HG03039 (cell line): ENCODE results near the gene ANO4.

Experiments
- ATAC-seq: cut with Tn5 transposase; IDR thresholded peaks from one replicate; pipeline ENCODE4 v1.9.1; 2021; ENCODE audit warnings: mild to moderate bottlenecking, moderate library complexity; ENCODE audit not compliant: unreplicated experiment

Gene ANO4

DNA sequence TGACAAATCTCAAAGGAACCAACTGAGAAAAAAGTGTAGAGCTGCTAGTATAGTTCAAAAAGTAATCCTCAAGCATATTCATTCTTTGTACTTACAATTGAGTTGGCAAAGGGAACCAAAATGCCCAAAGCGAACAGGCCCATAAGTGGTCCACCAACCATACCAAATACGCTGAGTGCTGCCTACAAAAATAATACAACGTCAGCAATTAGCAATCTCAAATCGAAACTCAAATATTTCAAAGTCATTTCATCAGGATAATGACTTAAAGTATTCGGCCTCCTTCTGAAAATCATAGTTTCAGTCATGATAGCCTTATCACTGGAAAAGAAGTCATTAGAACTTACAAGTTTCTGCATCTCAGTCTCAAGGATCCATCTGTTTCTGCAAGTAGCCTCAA lies 373.4 kb downstream of the ANO4 start:
- no peak for ATAC-seq

DNA sequence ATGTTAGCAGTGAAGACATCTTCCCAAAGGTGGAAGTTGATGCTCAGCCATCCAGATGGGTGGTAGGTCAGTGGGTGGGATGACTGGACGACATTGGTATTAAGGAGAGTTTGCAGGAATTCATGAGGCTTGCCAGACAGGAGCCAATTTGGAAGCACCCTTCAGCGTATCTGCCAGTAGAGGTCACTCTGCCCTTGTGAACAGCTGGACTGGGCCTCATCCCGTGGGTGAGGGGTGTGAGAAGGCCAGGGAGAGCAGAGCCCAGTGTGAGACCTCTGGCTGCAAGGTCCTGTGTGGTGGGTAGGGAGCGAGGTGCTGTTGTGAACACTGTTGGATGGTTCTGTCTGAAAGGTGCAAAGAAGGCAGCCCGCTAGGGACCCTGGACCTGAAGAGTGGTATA lies 377.7 kb downstream of the ANO4 start:
- no peak for ATAC-seq

DNA sequence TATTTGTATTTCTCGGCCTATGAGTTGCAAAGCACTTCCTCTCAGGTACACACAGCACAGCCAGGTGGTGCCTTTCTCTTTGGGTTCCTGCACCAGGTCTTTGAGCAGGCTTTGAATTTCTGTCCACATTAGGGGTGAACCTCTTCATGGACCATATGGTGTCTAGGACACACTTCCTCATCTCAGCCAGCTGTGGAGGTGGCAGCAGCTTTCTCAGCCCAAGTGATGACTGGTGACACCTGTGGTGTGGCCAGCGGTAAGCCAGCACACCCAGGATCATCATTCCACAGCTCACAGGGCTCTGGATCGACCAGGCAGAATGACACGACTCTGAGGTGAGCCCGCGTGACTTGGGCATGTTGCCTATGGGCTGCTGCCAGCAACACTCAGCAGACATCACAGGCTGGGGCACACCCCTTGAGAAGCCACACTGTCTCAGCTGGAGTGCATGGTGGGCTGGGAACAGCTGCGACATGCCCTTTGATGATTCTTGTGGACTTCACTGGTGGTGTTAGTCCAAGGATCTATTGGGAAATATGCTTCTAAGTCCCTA lies 378.7 kb downstream of the ANO4 start:
- no peak for ATAC-seq

DNA sequence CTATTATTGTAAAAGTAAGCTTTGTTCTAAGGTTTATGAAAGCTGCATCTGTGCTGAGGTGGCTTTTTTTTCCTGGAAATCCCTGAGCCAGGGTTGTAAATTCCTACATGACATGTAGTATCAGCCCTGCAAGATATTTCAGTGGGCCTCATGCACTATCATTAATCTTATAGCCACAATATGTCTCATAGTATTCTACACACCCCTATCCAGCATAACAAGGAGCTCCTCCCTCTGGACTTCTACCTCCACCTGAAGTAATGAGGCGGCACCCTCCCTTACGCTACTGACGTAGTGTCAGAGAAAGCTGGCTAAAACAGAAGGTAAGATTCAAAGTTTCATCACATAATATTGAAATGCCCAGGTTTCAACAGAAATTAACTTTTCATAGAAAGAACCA lies 380.0 kb downstream of the ANO4 start:
- no peak for ATAC-seq
